Fibroblast of peridontal ligament (primary cell): ENCODE results near the gene CLCA1.
"Not testable (repeated sequence)": the region's sequence is repeated elsewhere in the genome, so short reads cannot be mapped to it uniquely, and the experiment has no call there.

ENCODE experiments used
- DNase-seq: peaks from one replicate; pipeline ENCODE4 v3.0.0-alpha.2; 2010; ENCODE audit errors: extremely low read depth

Gene CLCA1

GRCh38 chr1:86466109-86466844 lies 2.5 kb upstream of the CLCA1 start:
- DNase-seq: no peak

GRCh38 chr1:86466986-86467385 lies 1.7 kb upstream of the CLCA1 start:
- DNase-seq: no peak

- DNase-seq: no peak
Measured at GRCh38 chr1:86470859-86471258, 2.1 kb downstream of the CLCA1 start.

- DNase-seq: peak; percentile 49
Measured at GRCh38 chr1:86471291-86471690, 2.6 kb downstream of the CLCA1 start.

GRCh38 chr1:86472152-86472551 lies 3.4 kb downstream of the CLCA1 start:
- DNase-seq: no peak

- no peak for DNase-seq
Measured at GRCh38 chr1:86472767-86473166, 4.0 kb downstream of the CLCA1 start.

GRCh38 chr1:86477256-86477655 lies 8.5 kb downstream of the CLCA1 start:
- no peak for DNase-seq

- no peak for DNase-seq
Measured at GRCh38 chr1:86477682-86478081, 9.0 kb downstream of the CLCA1 start.

- DNase-seq: no peak
Measured at GRCh38 chr1:86478416-86479156, 9.9 kb downstream of the CLCA1 start.

GRCh38 chr1:86481966-86482365 lies 13.2 kb downstream of the CLCA1 start:
- no peak for DNase-seq

- peak; percentile 99 for DNase-seq
Measured at GRCh38 chr1:86487131-86487810, 18.5 kb downstream of the CLCA1 start.

- no peak for DNase-seq
Measured at GRCh38 chr1:86487811-86488141, 19.0 kb downstream of the CLCA1 start.

GRCh38 chr1:86489242-86489878 lies 20.6 kb downstream of the CLCA1 start:
- DNase-seq: no peak

- DNase-seq: no peak
Measured at GRCh38 chr1:86491171-86491950, 22.6 kb downstream of the CLCA1 start.

GRCh38 chr1:86498281-86498680 lies 29.6 kb downstream of the CLCA1 start:
- no peak for DNase-seq

- DNase-seq: no peak
Measured at GRCh38 chr1:86499987-86500593, 31.4 kb downstream of the CLCA1 start.

- peak; percentile 59 for DNase-seq
Measured at GRCh38 chr1:86500714-86501113, 32.0 kb downstream of the CLCA1 start.

- not testable (repeated sequence) for DNase-seq
Measured at GRCh38 chr1:86502125-86502646, 33.5 kb downstream of the CLCA1 start.

GRCh38 chr1:86502721-86503405 lies 34.1 kb downstream of the CLCA1 start:
- no peak for DNase-seq

GRCh38 chr1:86503406-86504136 lies 34.8 kb downstream of the CLCA1 start:
- DNase-seq: no peak
